GM21515 (cell line): Measurements from ENCODE around the gene GRM2.

ENCODE experiments used
- ATAC-seq: cut with Tn5 transposase; IDR thresholded peaks from one replicate; pipeline ENCODE4 v1.9.1; 2021; ENCODE audit not compliant: unreplicated experiment

GRM2 gene

DNA sequence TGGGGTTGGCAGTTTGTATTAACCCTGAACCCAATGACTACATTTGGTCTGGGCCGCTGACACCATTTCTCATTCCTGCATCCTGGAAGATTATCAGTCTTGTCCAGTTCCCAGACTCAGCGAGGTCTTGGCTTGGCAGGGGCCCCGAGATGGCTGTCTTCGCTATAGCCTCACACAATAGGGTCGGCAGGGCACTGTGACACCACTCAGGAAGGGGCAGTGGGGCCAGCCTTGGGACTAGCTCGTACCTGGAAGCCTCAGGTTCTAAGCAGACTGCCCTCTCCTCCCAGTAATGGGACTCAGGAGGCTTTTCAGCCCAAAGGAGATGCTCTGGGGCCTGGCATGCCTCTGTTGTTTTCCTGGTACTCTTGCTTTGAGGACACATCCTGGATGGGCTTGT, 26.7 kb upstream of the GRM2 start:
- no peak for ATAC-seq

DNA sequence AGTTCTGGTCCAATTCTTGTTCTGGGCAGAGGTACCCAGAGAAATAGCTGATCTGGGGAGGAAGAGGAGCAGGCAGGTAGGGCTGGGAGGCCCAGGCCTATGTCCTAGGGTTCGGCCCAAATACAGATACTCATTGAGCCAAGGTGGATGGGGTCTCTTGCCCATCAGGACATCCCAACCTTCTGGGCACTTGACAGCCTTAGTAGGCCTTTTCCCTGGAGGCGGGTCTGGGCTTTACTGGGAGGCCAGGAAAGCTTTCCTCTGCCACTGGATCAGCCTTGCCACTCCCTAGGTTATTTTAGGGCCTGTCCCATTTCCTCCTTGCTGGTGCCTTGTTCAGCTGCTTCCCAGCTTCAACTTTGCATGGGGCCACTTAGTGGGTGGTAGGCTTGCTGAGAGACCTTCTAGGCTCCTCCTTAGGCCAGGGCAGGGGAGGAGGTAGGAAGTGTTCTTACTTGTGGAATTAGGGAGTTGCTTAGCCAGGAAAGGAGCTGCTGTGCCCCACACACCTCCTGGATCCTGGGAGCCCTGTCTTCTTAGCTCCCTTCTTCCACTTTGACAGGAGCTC, 26.1 kb upstream of the GRM2 start:
- no peak for ATAC-seq

DNA sequence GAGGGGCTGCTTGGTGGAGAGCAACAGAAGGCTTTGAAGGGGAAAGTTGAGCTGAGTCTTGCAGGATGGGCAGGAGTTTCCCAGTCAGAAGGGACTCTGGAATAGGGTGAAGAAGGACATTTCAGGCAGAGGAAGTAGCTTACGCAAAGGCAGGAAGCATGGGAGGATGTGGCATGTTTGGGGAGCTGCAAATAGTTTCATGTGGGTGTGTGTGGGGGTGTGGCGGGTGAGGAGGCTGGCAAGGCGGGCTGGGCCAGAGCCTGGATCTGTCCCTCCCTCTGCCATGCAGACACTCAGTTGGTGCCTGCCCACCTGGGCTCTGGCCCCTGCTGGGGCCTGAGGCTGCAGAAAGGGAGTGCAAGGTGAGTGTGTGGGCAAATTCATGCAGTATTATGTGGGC, 25.4 kb upstream of the GRM2 start:
- ATAC-seq = no peak

DNA sequence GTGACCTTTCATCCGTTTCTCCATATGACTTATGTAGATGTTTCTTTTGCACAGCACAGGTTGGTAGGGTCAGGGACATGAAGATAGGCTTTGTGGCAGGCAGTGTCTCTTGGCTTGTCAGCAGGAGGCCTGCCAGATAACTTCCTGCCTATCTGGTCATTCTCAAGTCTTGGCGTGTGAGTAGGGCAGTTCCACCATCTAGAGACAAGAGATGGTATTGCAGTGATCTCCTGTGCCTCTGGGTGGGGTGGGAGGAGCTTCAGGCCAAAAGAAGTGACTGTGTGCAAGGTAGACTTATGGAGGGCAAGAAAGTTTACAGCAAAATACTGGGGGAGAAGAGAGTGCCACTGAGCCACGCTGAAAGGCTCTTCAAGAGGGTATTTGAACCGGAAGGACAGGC, 24.8 kb upstream of the GRM2 start:
- ATAC-seq = peak; percentile 80

DNA sequence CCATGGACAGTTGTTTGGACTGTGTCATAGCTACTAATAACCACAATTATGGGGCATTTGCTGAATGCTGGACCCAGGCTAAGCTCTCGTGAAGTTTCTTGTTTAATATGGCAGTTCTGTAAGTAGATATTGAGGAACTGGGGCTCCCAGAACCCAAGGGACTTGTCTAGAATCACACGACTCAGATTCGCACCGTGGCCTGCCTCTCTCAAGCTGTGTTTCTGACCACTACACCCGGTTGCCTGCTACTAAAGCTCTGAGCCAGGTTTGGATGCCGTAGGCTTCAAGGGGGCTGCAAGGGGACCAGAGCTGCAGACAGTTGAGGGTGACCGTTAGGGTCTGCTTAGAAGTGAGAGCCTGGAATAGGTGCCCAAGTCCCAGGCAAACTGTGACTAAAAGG, 24.3 kb upstream of the GRM2 start:
- ATAC-seq = no peak

DNA sequence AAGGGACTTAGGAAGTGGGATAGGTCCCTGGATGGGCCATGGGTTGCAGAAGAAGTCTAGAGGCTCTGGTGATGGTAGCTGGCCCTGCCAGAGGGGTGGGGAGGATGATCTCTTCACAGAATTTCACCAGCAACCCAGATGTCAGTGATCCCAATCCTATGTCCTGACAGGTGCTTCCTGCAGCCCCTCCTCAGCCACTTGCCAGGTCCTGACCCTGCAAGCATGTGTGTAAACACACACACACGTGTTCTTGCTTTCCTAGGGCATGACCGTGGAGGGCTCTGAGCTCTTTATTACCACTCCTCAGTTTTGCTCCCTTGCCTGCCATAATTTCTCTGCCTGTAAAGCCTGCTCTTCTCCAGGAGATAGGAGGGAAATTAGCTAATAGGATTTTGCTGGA, 23.3 kb upstream of the GRM2 start:
- no peak for ATAC-seq

DNA sequence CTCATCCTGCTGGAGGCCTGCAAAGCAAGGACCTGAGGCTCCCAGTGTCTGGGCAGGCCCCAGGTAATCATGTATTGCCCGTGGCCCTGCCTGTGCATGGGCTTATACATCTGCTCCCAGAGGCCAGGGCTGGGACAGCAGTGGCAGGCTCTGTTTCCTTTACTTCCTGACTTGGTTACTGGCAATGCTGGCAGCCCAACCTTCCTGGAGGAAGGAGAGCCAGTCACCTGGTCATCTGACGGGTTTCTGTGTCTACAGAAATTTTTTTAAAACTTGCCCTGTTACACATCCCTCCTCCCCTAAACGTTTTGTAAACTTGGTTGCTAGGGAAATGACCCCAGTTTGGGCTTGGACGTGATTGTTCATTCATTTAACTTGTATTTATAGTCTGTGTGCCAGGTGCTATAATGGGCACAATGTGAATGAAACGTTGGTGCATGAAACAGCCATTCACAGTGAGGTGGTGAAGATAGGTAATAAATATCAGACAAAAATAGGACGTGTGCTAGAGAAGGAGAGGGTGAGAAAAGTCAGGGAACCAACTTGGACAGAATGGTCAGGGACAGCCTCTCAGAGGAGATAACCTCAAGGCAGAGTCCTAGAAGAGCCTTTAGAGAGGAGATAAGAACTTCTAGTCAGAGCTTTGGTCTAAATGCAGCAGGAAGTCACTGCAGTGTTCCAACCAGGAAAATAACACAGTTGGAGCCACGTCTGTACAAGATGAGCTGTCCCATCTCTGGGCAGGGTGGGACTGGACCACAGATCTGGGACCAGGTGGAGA, 21.7 kb upstream of the GRM2 start:
- ATAC-seq = no peak

DNA sequence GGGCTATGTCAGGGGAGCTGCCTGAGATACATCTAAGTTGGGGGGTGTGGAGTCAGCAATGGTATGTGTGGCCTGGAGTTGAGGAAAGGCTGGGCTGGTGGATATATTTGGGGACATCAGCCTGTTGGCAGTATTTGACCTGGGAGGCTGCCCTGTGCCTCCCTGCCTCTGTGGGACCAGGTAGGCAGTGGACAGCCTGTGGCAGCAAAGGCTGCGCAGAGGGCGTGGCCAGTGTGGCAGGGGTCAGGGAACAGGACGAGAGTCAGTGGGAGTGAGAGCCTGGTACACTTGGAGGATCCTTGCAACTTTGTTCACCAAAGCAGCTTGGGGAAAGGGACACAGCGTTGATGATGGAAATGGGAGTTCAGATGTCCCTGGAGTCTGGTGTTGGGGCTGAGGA, 20.8 kb upstream of the GRM2 start:
- ATAC-seq = no peak

DNA sequence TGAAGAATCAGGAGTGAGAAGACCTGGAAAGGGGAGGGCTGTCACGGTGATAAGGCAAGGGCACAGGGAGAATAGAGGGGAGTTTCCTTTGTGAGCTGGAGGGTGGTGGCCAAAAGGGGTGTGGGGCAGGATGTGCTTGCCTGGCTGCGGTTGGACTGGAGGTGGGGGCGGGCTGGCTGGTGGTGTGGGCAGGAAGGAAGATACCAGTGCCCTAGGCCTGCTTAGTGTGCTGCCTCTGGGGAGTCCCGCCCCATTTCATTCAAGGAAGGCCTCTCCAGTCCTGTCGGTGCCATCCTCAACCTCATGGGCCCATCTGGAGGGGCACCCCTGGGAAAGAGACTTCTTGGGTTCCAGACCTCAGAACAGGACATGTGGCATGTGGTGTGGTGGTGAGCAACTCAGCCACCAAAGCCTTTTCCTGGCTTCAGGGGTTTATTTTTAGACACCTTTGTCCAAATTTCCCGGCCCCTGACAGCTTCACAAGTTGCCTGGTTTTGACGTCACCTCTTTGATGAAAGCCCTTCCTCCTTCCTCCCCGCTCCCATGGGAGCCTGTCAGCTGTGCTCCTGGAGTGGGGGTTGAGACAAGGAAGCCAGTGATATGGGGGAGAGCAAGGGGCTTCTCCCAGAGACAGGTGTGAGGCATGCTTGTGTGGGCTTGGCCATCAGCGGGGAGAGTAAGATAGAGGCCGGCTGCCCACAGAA, 20.2 kb upstream of the GRM2 start:
- ATAC-seq = no peak

DNA sequence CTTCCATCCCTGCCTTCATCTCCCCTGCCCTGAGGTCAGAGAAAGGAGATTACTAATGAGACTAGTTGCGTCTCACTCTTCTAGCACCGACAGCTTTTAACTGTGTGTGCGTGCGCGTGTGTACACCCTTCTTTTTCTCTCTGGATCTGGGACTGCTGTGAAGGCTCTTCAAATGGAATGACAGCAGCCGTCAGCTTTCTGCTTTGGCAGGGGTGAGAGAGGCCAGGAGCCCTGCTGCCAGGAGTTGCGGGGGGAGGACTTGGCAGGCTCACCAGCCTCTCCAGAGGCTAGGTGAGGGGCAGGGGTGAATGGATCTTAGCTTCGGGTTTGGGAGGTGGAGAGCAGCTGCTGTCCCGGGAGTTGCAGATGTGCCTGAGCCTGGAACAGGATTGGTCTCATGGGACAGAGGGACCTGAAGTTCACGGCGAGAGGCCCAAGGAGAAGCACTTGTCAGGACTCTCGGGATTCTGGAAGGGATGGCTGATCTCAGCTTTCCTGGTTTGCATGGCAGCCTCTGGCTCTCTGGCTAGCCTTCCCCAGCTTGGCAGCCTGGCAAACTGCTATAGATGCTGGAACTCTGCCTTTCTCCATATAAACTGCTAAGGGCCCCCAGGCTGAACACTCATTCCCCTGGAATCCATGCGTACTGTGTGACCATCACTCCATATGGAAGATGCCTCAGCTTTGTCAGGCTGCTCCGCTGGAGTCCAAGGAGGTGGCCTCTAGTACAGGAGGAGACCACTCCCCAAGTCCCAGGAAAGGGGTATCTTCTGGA, 19.2 kb upstream of the GRM2 start:
- no peak for ATAC-seq

DNA sequence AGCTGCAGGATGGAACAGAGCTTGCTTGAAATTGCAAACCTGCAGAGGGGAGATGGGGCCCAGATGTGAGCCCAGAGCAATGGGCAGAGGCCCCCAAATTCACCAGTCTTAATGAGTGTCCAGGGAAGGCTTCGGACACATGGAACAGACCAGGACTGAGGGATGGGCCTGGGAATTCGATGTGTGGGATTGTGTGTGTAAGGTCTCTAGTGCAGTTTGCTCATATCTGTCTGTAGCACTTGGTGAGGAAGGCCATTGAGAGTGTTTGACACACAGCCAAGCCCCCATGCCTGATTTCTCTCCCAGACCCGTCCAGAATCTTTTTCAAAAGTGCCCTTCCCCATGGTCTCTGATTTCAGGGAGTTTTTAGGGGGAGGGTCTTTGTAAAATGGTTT, 18.7 kb upstream of the GRM2 start:
- ATAC-seq = no peak

DNA sequence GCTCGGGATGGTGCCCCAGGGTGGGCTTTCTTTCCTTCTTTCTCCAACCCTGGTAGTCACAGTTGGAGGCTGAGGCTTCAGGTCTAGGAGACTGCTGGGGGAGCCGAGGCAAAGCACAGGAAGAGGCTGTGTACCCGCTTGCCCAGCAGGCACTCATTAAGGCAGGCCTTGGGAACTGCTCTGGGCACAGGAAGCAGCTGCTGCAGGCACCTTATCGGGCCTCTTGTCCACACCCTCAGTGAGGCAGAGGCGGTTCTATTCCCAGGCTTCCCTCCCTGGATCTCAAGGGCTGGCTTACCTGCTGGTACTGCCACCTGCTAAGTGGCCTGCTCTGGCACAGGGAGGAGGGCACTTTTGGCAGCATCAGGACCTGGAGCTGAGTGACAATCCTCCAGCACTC, 15.8 kb upstream of the GRM2 start:
- ATAC-seq = no peak

DNA sequence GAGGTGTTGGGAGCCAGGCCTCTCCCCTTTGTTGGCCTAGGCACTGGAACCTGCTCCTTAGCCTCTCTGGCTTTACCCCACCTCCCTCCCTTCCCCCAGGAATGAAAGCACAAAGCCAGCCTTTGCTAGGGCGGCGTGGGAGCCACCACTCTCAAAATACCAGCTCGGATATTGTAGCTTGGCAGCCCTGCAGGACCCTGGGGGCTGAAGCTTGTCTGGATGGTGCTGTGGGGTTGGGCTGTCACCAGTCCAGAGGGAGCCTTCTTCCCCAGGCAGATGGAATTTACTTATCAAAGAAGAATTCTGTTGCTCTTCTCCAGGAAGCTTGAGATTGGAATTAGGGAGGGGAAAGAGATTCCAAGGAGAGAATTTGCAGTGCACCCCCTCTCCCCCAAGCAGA, 14.9 kb upstream of the GRM2 start:
- no peak for ATAC-seq

DNA sequence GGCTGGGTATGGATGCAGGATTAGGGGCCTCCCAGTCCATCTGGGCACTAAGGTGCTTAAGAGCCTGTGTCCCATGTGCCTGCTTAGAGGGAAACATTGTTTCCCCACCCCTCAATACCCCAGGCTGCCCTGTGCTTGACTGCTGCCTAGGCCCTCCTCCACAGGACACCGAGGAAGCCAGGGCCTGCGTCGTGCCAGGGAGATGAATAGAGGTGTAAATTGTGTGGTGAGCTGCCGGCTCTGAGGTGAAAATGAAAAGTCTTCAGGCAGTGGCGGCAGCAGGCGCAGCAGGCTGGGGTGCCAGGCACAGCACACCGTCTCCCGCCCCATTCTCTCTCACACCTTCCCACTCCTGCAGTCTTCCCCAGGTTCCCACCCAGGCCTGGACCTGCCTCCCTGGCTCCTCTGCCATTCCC, 13.9 kb upstream of the GRM2 start:
- no peak for ATAC-seq

DNA sequence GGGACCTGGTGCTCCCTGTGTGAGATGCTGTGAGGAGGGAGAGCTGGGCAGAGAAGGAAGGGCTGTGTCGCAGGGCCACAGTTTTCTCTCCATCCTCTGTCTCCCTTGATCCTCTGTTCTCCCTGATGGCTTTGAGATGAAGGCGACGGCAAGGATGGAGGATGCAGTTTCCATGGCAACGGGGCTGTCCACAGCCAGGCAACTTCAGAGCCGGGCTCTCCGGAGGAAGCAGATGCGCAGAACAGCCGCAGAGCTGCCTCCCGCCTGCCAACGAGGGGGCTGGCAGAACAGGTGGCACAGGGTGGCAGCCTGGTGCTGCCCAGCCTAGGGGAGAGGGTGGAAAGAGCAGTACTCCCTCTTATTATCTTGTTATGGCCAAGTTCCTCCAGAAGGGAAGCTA, 9.9 kb upstream of the GRM2 start:
- ATAC-seq = no peak

DNA sequence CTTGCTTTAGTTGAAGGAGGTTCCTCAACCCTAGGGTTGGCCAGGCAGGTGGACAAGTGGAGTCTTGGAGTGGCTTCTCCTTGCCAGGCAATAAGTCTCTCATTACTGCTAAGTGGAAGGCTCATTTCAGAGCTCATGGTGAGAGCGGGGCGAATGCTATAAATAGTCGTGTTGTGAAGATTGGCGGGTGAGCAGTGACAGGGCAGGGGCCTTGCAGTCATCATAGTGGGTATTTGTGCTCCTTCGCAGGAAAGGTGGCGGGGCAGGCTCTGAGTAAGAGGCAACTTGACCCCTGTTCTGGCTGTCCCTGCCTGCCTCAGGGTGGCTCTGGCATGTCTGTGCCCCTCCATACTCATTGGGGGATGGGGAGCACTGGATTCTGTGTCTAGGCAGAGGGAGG, 8.7 kb upstream of the GRM2 start:
- ATAC-seq = no peak

DNA sequence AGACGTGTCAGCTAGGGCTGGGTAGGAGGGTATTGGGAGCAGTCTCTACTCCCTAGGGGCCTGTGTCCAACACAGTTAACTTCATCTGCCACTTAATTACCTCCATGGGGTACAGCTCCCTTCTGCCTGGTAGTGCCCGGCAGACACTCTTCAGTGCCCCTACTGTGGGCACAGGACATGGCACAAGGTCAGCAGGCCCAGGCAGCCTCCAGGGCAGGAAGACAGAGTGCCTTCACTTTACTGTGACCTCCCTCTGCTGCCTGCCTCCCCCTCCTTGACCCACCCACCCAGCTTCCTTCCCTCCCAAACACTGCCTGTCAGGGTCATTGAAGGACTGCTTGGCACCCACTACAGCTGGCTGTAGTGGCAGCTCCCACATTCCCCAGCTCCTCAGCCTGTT, 6.5 kb upstream of the GRM2 start:
- no peak for ATAC-seq

DNA sequence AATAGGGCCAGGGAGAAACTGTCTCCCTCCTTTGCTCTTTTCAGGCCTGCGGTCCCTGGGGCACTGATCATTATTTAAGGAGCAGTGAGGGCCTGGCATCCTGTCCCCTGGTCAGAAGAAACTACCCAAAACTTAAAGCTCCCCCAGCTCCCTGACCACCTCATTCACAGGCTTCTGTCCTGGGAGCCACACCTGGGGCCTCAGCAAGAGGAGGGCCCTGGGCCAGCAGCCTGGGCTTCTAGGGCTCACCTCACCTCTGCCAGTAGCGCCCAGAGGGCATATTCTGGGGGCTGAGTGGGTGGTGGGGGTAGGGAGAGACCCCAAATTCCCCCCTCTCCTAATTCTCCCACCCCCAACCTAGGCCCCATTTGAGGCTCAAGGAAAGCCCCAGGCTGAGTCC, 4.7 kb upstream of the GRM2 start:
- ATAC-seq = no peak

DNA sequence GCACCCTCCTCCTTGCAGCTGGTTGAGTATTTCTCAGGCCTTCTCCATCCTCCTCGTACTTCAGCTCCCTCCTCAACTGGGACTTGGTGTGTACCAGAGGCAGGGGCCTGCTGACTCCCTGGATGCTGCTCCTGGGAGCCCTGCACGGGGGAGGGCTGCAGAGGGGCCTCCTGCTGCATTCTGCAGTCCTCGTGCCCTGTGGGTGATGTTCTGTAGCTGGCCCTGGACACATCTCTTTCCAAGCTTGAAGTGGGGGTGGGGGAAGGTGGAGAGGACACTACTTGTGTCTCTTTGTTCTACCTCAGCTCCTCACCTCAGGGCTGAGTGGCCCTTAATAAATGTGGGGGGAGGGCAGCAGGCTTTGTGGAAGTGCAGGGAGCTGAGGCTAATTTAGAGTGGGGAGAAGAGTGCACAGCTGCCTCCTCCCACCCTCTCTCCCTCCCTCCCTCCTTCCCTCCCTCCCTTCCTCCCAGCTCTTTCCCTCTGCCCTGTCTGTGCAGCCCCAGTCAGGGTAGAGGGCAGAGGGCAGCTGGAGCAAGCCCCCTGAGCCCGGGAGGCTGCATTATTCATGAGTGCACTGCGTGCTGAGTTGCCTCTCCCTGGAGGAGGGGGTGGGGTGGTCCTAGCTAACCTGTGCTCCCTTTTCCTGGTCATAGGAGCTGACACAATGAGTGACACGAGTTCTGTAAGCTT, 3.7 kb upstream of the GRM2 start:
- no peak for ATAC-seq

DNA sequence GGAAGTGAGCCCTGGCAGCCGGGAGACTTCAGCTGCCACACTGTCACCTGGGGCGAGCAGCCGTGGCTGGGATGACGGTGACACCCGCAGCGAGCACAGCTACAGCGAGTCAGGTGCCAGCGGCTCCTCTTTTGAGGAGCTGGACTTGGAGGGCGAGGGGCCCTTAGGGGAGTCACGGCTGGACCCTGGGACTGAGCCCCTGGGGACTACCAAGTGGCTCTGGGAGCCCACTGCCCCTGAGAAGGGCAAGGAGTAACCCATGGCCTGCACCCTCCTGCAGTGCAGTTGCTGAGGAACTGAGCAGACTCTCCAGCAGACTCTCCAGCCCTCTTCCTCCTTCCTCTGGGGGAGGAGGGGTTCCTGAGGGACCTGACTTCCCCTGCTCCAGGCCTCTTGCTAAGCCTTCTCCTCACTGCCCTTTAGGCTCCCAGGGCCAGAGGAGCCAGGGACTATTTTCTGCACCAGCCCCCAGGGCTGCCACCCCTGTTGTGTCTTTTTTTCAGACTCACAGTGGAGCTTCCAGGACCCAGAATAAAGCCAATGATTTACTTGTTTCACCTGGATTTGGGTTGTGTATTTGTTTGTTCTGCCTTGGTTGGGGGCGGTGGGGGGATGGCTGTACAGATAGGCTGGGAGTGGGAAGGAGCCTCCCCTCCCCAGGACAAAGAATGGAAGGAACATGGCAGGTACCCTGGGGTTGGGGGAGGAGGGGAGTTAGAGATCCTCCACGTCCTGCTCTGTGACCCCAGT, 2.9 kb upstream of the GRM2 start:
- no peak for ATAC-seq
